Thyroid gland (tissue), 4 donors: ENCODE data around the gene FNTB.

Experiments used
- POLR2A ChIP-seq, 2 donors: fragments of 450-650 bp; IDR thresholded peaks; one replicate each; pipeline ENCODE4 v1.6.1; 2017; ENCODE audit warnings: antibody characterized with exemption in 2 of 2, mild to moderate bottlenecking in 2 of 2, moderate library complexity in 1 of 2
- TF ChIP-seq, protein P1 (sequence below), 6 experiments: fragments of 200-600 bp in 3 of 6; fragments of 450-650 bp in 3 of 6; sonication (generic) in 3 of 6; IDR thresholded peaks; one replicate each; pipeline ENCODE4 v1.5.1; 2016 to 2019; ENCODE audit warnings: antibody characterized with exemption in 6 of 6, mild to moderate bottlenecking in 2 of 6, inconsistent platforms in 1 of 6, moderate library complexity in 1 of 6

DNA sequence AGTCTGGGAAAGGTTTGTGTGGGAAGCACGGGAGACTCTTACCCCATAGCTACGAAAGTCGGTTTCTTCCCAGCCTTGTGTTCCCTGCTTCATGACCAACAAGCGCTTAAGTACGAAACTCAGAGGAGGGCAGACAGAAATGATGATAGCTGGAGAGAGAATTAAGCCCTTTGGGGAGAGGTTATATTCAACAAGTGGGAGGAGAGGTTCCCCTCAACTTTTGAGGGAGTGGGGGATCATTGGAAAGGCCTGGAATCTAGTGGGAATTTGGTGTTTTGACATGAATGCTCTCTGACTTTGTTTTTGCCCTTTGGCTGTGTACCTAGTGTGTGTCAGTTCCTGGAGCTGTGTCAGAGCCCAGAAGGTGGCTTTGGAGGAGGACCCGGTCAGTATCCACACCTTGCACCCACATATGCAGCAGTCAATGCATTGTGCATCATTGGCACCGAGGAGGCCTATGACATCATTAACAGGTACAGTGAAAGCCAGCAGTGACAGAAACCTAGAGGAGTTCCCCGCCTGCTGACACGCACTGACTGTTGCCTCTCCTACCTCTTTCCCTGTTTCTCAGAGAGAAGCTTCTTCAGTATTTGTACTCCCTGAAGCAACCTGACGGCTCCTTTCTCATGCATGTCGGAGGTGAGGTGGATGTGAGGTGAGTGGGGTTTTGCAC is 40.6 kb downstream of the FNTB start:
- TF ChIP-seq, protein P1, sequence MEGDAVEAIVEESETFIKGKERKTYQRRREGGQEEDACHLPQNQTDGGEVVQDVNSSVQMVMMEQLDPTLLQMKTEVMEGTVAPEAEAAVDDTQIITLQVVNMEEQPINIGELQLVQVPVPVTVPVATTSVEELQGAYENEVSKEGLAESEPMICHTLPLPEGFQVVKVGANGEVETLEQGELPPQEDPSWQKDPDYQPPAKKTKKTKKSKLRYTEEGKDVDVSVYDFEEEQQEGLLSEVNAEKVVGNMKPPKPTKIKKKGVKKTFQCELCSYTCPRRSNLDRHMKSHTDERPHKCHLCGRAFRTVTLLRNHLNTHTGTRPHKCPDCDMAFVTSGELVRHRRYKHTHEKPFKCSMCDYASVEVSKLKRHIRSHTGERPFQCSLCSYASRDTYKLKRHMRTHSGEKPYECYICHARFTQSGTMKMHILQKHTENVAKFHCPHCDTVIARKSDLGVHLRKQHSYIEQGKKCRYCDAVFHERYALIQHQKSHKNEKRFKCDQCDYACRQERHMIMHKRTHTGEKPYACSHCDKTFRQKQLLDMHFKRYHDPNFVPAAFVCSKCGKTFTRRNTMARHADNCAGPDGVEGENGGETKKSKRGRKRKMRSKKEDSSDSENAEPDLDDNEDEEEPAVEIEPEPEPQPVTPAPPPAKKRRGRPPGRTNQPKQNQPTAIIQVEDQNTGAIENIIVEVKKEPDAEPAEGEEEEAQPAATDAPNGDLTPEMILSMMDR (IDR thresholded peaks at IDR 0.05) = no peak
- TF ChIP-seq POLR2A (IDR thresholded peaks at IDR 0.05) = no peak
